Gastroesophageal sphincter (tissue), 4 donors: ENCODE data around the gene DCAF10. TPM values are rescaled to one million over a fixed set of nuclear protein-coding genes. Genes with fewer than 3 reads are reported as not detected.

Experiments used
- ATAC-seq: fragments of 150-250 bp; one replicate; pipeline ENCODE4 v1.9.1; 2016; ENCODE audit warnings: mild to moderate bottlenecking, moderate library complexity
- H3K27ac ChIP-seq, 4 donors: fragments of 200-600 bp; sonication (generic) in 3 of 4; 1 replicate in 3 of 4; 2 replicates in 1 of 4; pipeline ENCODE4 v1.5.1; 2016 to 2019
- H3K27me3 ChIP-seq: fragments of 200-600 bp; sonication (generic); one replicate; pipeline ENCODE4 v1.5.1; 2019
- H3K36me3 ChIP-seq, 2 donors: fragments of 200-600 bp; sonication (generic); one replicate each; pipeline ENCODE4 v1.5.1; 2019; ENCODE audit warnings: control low read depth in 1 of 2
- H3K4me1 ChIP-seq, 3 donors: fragments of 200-600 bp; sonication (generic); 1 replicate in 2 of 3; 2 replicates in 1 of 3; pipeline ENCODE4 v1.5.1; 2016 to 2019; ENCODE audit warnings: control low read depth in 2 of 3
- H3K4me3 ChIP-seq, 2 donors: fragments of 200-600 bp; sonication (generic); one replicate each; pipeline ENCODE4 v1.5.1; 2019; ENCODE audit warnings: mild to moderate bottlenecking in 1 of 2, moderate library complexity in 1 of 2
- H3K9me3 ChIP-seq, 3 donors: fragments of 200-600 bp; sonication (generic); one replicate each; pipeline ENCODE4 v1.5.1; 2017 to 2019; ENCODE audit warnings: control low read depth in 2 of 3
- CTCF ChIP-seq, 4 experiments: fragments of 200-600 bp in 2 of 4; fragments of 450-650 bp in 2 of 4; sonication (generic) in 1 of 4; IDR thresholded peaks; one replicate each; pipeline ENCODE4 v1.5.1; 2017 to 2019; ENCODE audit warnings: antibody characterized with exemption in 4 of 4, mild to moderate bottlenecking in 2 of 4, moderate library complexity in 2 of 4
- EP300 ChIP-seq: sonication (generic); formaldehyde crosslinking; IDR thresholded peaks from one replicate; pipeline ENCODE4 v1.6.1; 2017; ENCODE audit warnings: antibody characterized with exemption, mild to moderate bottlenecking
- POLR2A ChIP-seq, 2 donors: fragments of 450-650 bp; IDR thresholded peaks; one replicate each; pipeline ENCODE4 v1.6.1; 2017; ENCODE audit warnings: antibody characterized with exemption in 2 of 2, mild to moderate bottlenecking in 2 of 2, moderate library complexity in 1 of 2
- POLR2AphosphoS5 ChIP-seq: sonication (generic); formaldehyde crosslinking; IDR thresholded peaks from one replicate; pipeline ENCODE4 v1.6.1; 2017; ENCODE audit warnings: antibody characterized with exemption
- WGBS, 2 donors: methylation state at CpG; one replicate each; pipeline ENCODE4 v1.1.5; 2018; ENCODE audit warnings: low coverage in 1 of 2; 5-methylcytosine and 5-hydroxymethylcytosine counted together
- total RNA-seq, 4 donors: library from RNA; depleted of rRNA; stranded (reverse); fragments of >200 nt; gene quantifications; one replicate each; pipeline ENCODE4 v1.1.0, GENCODE V29; 2016

The DCAF10 gene
- total RNA-seq, 4 donors from 2014 or later, result 20.6 to 37.4 (median 30.1) TPM

GRCh38 chr9:37903647-37904444 lies 103.2 kb downstream of the DCAF10 start, which contains the start of gene SLC25A51:
Gene SLC25A51, minus strand, starts transcription at chr9:37904127. Its CDS starts 15,577 bp downstream, at chr9:37888550.
- peak within 1 kb of the TSS; percentile 77 to 84 for H3K4me3 ChIP-seq
- peak within 1 kb of the TSS; percentile 50 to 96 (median 90) for H3K27ac ChIP-seq
- peak; percentile 93 for TF ChIP-seq POLR2AphosphoS5
- TF ChIP-seq CTCF (IDR thresholded peaks at IDR 0.05), result peak; percentile 89 to 98 (median 96)
- no peak for TF ChIP-seq EP300
- peak; percentile 63 for TF ChIP-seq POLR2A (IDR thresholded peaks at IDR 0.05)
- ATAC-seq, result peak; percentile 93
- peaks cover 0 to 29% (median 12%) of the 10 kb centered on the region in 3 donors for H3K4me1 ChIP-seq
- H3K27me3 ChIP-seq, result no peaks in the 10 kb centered on the region
- H3K9me3 ChIP-seq, result no peaks in the 10 kb centered on the region
- 0% methylated on average over 3 to 6 of the region's 84 CpGs for WGBS, 2 donors
- H3K36me3 ChIP-seq, result peaks cover 0 to 8% of the 10 kb centered on the region in 2 donors

- H3K4me1 ChIP-seq, result peaks cover 0 to 29% (median 12%) of the 10 kb centered on the region in 3 donors
- WGBS, 2 donors, result 0 to 5% methylated on average over 1 to 10 of the region's 36 CpGs
Observed at GRCh38 chr9:37904445-37905130, 104.0 kb downstream of the DCAF10 start.

GRCh38 chr9:37905131-37905505 lies 104.5 kb downstream of the DCAF10 start:
- ATAC-seq, result no peak
- peak overlapping the region in 3 of 4 donors; percentile 85 to 96 (median 94) for H3K27ac ChIP-seq

More at GRCh38 chr9:37904445-37905130, 104.0 kb downstream of the DCAF10 start:
- TF ChIP-seq CTCF (IDR thresholded peaks at IDR 0.05) (no peak), POLR2A (IDR thresholded peaks at IDR 0.05) (no peak), EP300 (no peak), POLR2AphosphoS5 (no peak)
- Histone ChIP-seq H3K27me3 (no peaks in the 10 kb centered on the region), H3K9me3 (no peaks in the 10 kb centered on the region), H3K27ac (peak overlapping the region; percentile 50 to 96 (median 90)), H3K4me3 (peak overlapping the region; percentile 77 to 84), H3K36me3 (peaks cover 0 to under 1% of the 10 kb centered on the region in 2 donors)
- peak; percentile 6 for ATAC-seq

GRCh38 chr9:37905776-37906175 lies 105.2 kb downstream of the DCAF10 start:
- Histone ChIP-seq H3K27me3 (no peaks in the 10 kb centered on the region), H3K4me1 (peaks cover 0 to 29% (median 12%) of the 10 kb centered on the region in 3 donors), H3K9me3 (no peaks in the 10 kb centered on the region), H3K36me3 (no peaks in the 10 kb centered on the region), H3K4me3 (no peak overlapping the region), H3K27ac (no peak overlapping the region)
- WGBS, 2 donors, result 83 to 90% methylated on average over 4 of the region's 4 CpGs
- TF ChIP-seq POLR2A (IDR thresholded peaks at IDR 0.05), result no peak
- TF ChIP-seq EP300, result no peak
- TF ChIP-seq CTCF (IDR thresholded peaks at IDR 0.05), result no peak
- no peak for TF ChIP-seq POLR2AphosphoS5
- no peak for ATAC-seq

More at GRCh38 chr9:37905131-37905505, 104.5 kb downstream of the DCAF10 start:
- TF ChIP-seq EP300 (no peak), POLR2A (IDR thresholded peaks at IDR 0.05) (no peak), POLR2AphosphoS5 (no peak), CTCF (IDR thresholded peaks at IDR 0.05) (no peak)
- no peaks in the 10 kb centered on the region for H3K36me3 ChIP-seq
- no peaks in the 10 kb centered on the region for H3K9me3 ChIP-seq
- H3K4me1 ChIP-seq, result peaks cover 0 to 29% (median 12%) of the 10 kb centered on the region in 3 donors
- no peaks in the 10 kb centered on the region for H3K27me3 ChIP-seq
- 67 to 70% methylated on average over 6 to 7 of the region's 10 CpGs for WGBS, 2 donors
- peak overlapping the region; percentile 77 to 84 for H3K4me3 ChIP-seq
